Hematopoietic multipotent progenitor cell (in vitro differentiated cells): Measurements from ENCODE around the gene GCAT. TPM values are rescaled to one million over a fixed set of nuclear protein-coding genes. Genes with fewer than 3 reads are reported as not detected.
A peak's percentile ranks its signal among the peaks of the same experiment; 100 is the strongest.

Experiments
- DNase-seq, 3 donors: peaks; one replicate each; pipeline ENCODE4 v3.0.0-alpha.2; 2011 to 2015; ENCODE audit warnings: low read depth in 2 of 3, low spot score in 2 of 3
- total RNA-seq: library from RNA; depleted of rRNA; stranded (reverse); fragments of >200 nt; gene quantifications from one replicate; pipeline ENCODE4 v1.2.3, GENCODE V29; 2012

Gene GCAT
- total RNA-seq, result 29.9 TPM

DNA sequence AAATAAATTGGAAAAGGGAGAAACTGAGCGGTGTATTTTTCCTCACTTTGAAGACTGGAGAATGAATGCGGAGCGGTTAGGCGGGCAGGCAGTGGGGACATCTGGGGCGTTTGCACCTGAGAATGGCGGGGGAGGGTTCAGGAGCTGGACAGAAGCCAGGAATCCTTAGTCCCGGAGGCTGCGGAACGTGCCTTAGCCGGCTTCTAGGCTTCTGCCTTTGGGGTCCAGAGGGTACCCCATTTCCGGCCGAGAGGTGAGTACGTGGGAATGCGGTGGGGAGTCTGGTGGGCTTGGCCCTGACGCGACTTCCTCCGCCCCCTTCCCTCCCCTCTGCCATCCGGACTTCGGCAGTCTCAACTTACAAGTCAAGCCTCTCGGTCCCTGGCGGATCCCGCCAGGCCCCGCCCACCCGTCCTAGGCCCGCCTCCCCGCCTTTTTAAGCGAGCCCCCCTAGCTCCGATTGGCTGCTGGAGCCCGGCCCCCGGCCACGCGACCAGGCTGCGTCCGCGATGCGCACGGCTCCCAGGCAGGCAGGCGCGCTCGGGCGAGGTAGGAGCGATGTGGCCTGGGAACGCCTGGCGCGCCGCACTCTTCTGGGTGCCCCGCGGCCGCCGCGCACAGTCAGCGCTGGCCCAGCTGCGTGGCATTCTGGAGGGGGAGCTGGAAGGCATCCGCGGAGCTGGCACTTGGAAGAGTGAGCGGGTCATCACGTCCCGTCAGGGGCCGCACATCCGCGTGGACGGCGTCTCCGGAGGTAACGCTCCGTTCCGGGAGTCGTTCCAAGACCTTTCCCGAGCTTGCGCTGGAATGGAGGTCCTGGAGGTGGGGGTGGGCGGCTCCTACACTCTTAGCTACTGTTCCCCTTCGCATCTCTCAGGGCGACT, at the start of gene GCAT:
Gene GCAT, plus strand, starts transcription at position 525 of the 884 bp plus-strand sequence. Its CDS starts 34 bp downstream, at position 559.
- peak; percentile 58 to 96 (median 93) for DNase-seq

DNA sequence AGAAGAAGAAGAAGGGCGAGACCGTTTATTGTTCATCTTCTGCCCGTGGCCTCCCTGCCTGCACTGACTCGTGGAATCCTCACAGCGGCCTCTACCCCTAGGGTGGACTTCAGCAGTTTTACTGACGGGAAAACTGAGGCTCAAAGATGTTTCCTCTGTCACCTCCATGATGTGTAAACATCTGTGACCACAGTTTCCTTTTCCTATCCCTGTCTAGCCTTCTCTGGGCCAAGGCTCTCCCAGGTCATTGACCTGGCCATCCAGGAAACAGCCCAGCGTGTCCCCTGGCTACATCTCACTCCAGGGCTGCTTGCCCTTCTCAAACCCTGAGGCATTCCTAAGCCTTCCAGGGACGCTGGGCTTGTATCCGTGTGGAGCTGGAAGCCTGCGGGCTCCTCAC, 49.0 kb upstream of the GCAT start:
- peak in 2 of 3 donors; percentile 54 to 70 for DNase-seq

DNA sequence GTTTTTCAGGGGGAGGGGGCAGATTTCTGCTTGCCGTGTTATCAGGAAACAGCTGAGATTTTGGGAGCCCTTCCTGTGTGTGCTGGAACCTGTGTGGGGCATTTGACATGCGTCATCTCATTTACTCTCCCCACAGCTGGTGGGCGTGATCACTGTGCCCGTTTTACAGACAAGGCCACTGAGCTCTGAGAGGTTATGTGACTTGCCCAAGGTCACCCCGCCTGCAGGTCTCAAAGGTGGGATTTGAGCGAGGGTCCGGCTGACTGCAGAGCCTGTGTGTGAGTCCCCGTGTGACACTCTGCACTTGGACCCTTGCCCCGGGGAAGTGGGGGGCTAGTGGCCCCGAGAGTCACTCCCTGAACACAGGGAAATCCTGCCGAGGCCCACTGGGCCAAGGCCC, 48.5 kb upstream of the GCAT start:
- DNase-seq, result no peak

DNA sequence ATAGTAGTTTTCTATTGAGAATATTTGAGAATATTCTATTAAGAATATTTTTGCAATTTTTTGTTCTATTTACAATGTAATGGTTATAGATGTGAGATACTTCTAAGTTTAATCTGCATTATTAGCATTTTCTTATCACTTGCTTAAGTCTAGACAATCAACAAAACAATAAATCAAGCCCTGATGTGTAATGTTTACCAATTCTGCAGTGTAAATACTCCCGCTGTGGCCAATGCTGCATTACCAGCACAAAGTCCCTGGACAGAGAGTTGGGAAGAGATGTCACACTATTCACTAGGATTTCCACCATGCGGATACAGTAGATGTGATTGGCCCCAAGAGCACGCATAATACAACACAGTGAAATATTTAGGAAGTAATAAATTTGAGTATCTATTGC, 47.6 kb upstream of the GCAT start:
- no peak for DNase-seq

DNA sequence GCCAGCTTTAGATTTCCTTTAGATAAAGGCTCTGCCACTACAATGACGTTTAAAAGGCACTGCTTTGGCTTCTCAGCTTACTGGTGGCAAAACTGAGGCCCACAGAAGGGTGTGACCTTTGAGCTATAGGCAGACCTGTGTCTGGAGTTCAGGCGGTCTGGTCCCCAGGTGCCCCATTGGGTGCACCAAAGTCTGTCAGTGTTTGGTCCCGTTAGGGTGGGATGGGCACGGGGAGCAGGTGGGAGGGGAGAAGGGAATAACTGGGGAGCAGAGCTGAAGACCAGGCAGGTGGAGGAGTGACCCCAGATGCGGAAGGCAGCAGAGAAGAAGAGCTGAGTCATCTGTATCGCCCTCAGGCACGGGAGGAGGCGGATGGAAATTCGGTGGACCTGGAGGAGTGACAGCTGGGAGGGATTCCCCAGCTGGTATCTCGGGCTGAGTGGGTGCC, 45.3 kb upstream of the GCAT start:
- DNase-seq, result no peak

DNA sequence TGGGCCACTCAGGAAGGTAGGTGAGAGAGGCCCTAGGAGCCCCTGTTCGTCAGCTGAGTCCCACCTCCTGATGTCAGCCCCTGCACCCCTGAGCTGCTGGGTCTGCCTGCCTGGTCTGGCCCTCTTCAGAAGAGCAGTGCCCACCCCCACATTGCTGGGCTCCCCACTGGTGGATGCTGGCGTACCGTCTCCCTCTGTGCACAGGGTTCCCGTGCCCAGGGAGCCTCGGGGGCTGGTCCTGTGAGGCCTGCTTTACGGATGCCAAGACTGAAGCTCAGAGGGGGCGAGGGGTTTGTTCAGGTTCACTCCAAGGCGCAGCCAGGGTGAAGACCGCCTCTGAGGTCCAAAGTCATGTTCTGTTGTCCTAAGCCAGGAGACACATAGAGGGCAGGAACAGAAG, 44.7 kb upstream of the GCAT start:
- no peak for DNase-seq

DNA sequence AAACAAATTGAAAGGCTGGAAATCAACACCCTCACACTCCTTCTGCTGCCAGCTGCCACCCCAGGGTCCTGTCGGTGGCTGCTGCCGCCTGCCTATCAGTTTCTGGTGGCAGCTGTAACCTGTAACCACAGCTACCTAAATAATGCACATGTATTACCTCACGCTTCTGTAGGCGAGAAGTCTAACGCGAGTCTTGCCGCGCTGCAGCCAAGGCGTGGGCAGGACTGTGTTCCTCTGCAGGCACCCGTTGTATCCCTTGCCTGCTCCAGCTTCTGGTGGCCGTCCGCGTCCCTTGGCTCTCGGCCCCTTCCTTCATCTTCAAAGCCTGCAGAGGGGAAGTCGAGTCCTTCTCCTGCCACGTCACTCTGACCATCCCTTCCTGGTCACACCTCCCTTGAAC, 44.1 kb upstream of the GCAT start:
- DNase-seq, result no peak

DNA sequence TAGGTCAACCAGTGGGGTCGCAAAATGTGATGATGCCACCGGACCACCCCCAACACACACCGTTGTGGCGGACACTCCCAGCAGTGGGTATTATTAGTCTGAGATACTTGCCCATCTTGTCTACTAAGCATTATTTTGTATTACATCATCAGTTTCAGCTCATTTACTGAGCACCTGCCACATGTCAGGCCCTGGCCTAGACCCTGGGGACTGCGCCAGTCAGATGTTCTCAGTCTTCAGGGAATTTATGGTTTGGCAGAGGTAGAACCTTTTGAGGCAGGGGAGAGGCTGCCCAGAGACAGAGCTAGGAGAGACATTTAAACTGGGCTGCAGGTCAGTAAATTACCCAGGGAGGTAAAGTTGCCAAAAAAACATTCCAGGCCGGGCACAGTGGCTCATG, 43.1 kb upstream of the GCAT start:
- DNase-seq, result no peak

DNA sequence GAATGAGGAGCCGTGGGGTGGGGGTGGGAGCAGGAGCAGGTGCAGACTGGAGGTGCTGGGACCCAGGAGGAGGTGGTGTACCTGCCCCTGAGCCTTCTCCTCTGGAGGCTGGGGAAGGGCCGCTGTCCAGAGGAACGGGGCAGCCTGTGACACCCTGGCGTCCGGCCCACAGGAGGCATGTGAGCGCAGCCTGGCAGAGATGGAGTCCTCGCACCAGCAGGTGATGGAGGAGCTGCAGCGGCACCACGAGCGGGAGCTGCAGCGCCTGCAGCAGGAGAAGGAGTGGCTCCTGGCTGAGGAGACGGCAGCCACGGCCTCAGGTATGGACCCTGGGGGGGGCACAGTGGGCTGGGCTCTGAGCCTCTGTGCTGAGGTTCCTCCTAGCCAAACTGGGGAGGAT, 42.2 kb upstream of the GCAT start:
- no peak for DNase-seq

DNA sequence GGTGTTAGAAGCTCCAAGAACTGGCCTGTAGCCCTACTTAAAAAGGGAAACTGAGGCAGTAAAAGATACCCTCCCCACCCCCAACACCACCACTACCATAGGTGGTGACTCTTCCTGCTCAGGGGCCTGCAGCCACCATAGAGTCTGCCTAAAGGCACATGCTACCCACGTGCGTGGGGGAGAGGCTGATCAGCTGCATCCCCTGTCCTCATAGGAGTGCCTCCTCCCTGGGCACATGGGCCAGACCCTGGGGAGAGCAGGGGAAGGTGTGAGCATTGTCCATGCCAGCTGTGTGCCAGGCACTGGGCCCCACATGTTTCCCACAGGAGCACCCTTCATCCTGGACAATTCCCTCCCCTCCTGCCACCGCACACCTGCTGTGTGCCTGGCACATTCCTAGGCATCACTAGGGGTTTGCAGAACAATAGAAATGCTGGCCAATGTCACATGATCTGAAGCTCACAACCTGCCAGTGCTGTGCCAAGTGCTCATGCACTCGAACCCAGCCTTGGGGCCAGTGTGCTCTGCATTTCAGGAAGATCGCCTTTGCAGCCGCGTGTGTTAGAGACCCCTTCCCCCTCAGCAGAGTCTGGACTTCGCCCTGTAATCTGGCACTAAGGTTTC, 41.7 kb upstream of the GCAT start:
- no peak for DNase-seq

DNA sequence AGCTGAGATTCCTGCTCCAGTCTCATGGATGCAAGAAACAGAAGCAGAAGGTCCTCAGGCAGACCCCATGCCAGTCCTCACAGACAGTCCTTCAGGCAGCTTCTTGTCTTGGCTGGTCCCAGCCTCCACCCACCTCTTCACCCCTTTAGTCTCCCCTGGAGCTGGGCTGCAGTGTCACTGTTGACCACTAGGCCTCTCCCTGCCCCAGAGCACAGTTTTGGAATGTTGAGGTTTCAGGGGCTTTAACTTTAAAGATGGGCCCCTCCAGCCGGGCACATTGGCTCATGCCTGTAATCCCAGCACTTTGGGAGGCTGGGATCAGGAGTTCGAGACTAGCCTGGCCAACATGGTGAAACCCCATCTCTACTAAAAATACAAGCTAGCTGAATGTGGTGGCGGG, 39.5 kb upstream of the GCAT start:
- DNase-seq, result no peak

DNA sequence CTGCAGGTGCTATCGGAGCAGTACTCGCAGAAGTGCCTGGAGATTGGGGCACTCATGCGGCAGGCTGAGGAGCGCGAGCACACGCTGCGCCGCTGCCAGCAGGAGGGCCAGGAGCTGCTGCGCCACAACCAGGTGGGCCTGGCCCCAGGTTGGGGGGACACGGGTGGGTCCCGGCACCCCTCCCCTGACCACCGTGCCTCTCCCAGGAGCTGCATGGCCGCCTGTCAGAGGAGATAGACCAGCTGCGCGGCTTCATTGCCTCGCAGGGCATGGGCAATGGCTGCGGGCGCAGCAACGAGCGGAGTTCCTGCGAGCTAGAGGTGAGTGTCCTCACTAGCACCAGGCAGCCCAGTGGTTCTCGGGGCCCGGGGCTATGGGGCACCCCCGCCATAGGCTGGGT, 38.7 kb upstream of the GCAT start:
- no peak for DNase-seq

DNA sequence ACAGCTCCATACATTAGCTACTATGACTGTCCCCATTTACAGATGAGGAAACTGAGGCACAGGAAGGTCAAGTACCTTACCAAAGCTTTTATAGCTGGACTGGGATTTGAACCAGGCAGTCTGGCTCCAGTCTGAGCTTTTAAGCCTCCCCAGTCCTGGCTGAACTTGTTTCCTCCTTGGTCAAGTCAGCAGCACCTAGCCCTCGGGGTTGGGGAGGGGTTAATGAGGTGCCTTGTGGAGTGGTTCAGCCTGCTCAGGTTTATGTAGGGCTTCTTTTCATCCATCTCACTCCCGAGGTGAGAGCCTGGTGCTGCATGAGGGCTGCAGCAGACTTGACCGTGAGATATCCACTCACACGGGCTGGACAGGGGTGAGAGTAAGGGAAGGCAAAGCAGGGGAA, 36.7 kb upstream of the GCAT start:
- DNase-seq, result no peak

DNA sequence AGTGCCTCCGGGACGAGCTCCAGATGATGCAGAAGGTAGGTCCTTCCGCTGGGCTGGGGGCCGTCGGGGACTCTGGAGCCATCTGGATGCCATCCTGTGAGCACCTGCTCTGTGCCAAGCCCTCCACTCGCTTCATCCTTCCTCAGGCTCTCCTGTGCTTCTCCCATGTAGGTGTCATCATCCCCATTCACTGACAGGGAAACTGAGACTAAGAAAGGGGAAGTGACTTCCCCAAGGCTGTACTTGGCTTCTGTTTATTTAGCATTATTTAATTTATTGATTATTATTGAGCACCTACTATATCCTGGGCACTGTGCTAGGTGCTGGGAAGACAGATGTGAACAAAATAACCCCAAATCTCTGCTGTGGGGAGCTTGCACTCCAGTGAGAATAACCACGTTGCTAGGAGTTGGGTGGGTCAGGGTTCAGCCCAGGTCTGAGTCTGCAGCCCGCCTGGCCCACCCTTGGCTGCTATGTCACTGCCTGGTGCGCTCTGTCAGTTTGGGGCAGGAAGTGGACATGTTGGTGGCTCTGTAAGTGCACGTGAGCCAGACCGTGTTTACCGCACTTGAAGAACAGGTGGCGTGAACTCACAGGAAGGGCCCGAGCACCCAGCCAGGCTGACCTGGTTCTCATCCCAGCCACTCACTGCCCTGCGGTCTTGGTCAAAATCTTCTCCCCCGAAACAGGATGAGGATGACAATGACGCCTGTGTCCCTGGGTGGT, 35.9 kb upstream of the GCAT start:
- no peak for DNase-seq

DNA sequence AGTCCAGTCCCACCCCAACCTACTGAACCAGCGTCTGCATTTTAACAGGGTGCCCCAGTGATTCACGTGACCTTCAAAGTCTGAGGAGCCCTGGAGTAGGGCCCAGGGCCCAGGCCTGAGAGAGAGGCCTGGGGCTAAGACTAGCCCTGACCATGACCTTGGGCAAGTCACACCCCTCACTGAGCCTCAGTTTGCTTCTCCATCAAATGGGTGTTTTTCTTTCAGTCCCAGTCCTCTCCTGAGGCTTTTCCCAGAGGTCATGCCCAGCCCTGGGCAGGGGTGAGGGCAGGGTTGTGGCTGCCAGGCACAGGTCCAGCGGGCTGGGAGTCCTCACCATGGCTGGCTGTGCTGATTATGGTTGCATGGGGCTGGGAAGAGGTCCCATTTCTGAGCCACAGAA, 33.0 kb upstream of the GCAT start:
- no peak for DNase-seq

DNA sequence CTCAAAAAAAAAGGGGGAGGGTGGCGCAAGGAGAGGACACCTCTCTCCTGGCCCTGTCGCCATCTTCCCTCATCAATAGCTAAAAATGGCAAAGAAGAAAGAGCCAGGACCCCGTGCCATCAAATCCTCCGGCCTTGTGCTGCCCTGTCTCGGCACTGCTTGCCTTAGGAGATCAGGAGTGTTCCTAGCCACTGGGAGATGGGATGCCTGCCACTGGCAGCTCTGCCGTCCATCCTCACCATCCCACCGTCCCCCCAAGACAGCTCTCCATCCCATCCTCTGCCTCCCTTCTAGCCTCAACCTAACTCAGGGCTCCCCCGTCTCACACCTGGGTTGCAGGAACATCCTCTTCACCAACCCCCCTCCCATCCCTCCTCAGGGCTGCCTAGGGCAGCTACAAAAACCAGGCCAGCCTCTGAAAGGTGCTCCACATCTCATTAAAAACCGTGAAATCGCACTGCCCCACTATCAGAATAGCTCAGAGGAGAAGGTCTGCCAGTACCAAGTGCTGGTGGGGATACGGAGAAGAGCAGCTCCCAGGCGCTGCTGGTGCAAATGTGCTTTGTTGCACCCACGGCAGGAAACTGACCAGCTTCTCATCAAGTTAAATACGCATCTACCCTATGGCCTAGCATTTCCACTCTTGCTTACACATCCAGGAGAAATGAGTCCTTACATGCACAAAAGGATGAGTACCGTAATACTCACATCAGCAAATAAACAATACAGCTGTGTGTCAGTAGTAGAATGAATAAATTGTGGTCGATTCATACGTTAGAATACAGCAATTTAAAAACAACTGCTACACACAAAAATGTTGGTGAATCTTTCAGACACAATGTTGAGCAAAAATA, 31.7 kb upstream of the GCAT start:
- DNase-seq, result no peak

DNA sequence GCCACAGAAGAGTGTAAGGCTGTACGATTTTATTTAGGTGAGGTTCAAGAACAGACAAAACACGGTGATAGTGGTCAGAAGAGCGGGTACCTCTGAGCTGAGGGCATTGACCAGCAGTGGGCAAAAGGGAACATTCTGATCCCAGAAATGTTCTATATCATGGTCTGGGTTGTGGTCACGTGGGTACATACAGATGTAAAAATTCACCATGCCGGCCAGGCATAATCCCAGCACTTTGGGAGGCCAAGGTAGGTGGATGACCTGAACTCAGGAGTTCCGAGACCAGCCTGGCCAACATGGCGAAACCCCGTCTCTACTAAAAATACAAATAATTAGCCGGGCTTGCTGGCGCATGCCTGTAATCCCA, 31.1 kb upstream of the GCAT start:
- no peak for DNase-seq

DNA sequence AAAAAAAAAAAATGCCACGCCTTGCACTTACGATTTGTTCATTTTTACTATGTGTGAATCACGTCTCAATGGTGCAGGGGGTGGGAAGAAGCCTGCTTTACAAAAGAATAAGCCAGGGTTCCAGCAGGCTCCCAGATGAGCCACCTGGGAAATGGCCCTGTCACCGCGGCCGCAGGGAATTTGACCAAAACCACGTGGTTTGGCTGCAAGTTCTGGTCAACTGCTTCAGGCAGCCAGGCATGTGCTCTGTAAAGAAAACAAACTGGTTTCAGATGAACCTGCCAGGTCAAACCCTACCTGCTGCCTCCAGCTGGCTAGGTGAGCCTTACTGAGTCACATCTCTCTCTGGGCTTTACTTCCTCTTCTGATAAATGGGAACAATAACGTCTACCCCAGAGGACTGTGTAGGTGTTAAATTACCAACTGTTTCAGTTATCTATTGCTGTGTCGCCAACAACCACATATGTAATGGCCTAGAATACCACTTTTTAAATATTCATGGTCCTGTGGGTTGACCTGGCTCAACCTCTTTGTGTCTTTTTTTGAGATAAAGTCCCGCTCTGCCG, 30.5 kb upstream of the GCAT start:
- no peak for DNase-seq

DNA sequence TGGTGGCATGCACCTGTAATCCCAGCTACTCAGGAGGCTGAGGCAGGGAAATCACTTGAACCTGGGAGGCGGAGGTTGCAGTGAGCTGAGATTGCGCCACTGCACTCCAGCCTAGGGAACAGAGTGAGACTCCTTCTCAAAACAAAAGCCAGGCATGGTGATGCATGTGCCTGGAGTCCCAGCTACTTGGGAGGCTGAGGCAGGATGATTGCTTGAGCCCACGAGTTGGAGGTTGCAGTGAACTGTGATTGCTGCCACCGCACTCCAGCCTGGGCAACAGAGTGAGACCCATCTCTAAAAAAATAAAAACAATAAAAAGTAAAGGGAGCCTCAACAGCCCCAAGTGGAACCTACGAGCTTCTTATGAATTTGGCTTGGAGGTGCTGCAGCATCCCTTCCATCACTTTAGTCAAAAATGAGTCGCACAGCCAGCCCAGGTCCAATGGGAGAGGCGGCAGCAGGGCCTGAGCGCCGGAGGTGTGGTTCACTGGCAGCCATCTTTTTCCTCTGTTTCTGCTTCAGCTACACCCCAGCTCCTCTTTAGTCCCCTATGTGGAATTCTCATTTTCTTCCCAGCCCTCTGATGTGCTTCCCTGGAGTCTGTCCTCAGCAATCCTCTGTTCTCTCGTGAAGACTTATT, 29.2 kb upstream of the GCAT start:
- no peak for DNase-seq
